Activated naive CD4-positive, alpha-beta T cell treated with anti-CD3 and anti-CD28 coated beads, Interleukin-2, amount 10 ng/mL, durations not matched to agents 7 days and 5 days (primary cell): ENCODE data around the gene CLCN5.

Source experiments
- CTCF ChIA-PET: fragments of 350-600 bp; sonication (Branson Sonifier 250); formaldehyde crosslinking; loops from one replicate; lab custom pipeline; 2021; ENCODE audit warnings: antibody characterized with exemption; lab: Charles Lee
- DNase-seq: peaks from one replicate; pipeline ENCODE4 v3.0.0-alpha.2; 2020
- H3K27ac Mint-ChIP-seq: one replicate; pipeline ENCODE4 v1.8.0; 2021; ENCODE audit warnings: mild to moderate bottlenecking, moderate library complexity, mixed read lengths
- H3K27me3 Mint-ChIP-seq: one replicate; pipeline ENCODE4 v1.8.0; 2021; ENCODE audit warnings: mild to moderate bottlenecking, mixed read lengths
- H3K36me3 Mint-ChIP-seq: one replicate; pipeline ENCODE4 v1.8.0; 2021; ENCODE audit warnings: mixed read lengths
- H3K4me1 Mint-ChIP-seq: one replicate; pipeline ENCODE4 v1.8.0; 2021; ENCODE audit warnings: mixed read lengths
- H3K4me3 Mint-ChIP-seq: one replicate; pipeline ENCODE4 v1.8.0; 2021; ENCODE audit warnings: mild to moderate bottlenecking, moderate library complexity, mixed read lengths
- H3K9me3 Mint-ChIP-seq: one replicate; pipeline ENCODE4 v1.8.0; 2021; ENCODE audit warnings: mixed read lengths

CLCN5 gene

DNA sequence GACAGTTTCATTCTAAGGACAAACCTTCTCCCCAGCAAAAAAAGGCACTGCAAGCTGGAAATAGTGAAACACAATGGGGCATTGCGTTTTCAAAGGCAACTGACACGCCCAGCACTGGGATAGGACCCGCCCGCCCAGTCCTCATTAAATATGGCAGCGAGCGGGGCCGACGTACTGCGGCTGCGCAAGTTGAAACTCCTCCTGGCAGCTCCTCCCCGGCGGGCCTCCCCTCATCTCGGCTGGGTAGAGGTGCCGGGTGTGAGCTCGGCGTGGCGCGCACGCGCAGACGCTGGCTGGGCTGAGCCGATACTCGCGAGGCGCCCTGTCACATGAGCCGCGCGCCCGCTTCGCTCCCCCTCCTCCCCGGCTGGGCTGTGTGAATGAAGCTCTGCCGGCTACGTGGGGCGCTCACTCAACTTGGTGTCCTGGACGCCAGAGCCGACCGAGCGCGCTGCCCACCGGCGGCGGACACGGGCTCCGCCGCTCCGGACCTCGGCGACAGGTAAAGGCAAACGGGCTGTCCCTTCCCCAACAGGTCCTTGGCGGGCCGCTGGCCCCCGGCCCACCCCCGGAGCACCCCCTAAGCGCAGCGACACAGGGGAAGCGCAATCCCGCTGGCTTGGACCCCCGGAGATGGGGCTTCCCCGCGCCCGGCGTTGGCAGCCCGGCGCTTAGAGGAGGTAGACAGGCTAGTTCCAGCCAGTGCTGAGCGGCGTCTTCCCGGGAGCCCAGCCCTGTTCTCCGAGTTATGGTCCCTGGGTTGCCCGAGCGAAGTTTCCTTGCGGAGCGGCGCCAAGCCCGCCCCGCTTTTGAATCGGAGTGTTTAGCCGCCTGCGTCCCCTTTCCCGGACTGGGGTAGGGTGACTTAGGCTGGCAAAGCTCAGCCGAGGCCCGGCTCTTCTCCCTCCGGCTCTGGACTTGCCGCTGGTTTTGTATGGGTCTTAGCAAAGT, at the start of gene CLCN5:
Gene CLCN5, plus strand, starts transcription at position 306 of the 951 bp plus-strand sequence. CDS start 2,703 bp downstream, outside the sequence.
- DNase-seq = peak; percentile 96
- CTCF ChIA-PET = interaction anchor here (0.9 to 8.9 kb wide), 4 partner anchors 12 to 84 kb away, joined by 3 to 62 read pairs (median 4); no protein-coding TSS in a partner anchor
- H3K4me1 Mint-ChIP-seq = peaks cover 15% of the 10 kb centered on the region
- peak within 1 kb of the TSS; percentile 74 for H3K4me3 Mint-ChIP-seq
- no peaks in the 10 kb centered on the region for H3K27me3 Mint-ChIP-seq
- peaks cover 11% of the 10 kb centered on the region for H3K36me3 Mint-ChIP-seq
- H3K9me3 Mint-ChIP-seq = no peaks in the 10 kb centered on the region
- H3K27ac Mint-ChIP-seq = peak within 1 kb of the TSS; percentile 73

DNA sequence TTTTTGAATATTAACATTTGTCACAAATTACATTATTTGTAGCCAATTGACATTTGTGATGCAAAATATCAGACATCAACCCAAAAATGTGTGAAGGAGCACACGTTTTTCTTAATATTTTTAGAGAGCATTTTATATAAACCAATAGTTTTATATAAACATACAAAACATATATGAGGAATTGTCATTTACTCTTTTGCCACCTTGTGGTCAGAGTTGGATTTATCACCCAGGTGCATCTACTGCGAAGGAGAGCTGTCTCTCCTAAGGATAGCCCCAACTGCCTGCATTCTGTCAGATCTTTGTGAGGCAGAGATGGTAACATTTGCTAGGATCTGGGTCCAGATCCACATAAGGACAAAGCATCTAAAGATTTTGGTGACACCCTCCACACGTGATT, 45.6 kb upstream of the CLCN5 start:
- peak; percentile 47 for DNase-seq
- H3K4me3 Mint-ChIP-seq = no peak overlapping the region
- CTCF ChIA-PET = interaction anchor here (0.7 to 1.8 kb wide), 5 partner anchors 38 to 684 kb away, joined by 3 to 8 read pairs (median 5); no protein-coding TSS in a partner anchor
- peaks cover 5% of the 10 kb centered on the region for H3K36me3 Mint-ChIP-seq
- no peaks in the 10 kb centered on the region for H3K9me3 Mint-ChIP-seq
- H3K27ac Mint-ChIP-seq = no peak overlapping the region
- peaks cover 6% of the 10 kb centered on the region for H3K27me3 Mint-ChIP-seq
- peaks cover 20% of the 10 kb centered on the region for H3K4me1 Mint-ChIP-seq

DNA sequence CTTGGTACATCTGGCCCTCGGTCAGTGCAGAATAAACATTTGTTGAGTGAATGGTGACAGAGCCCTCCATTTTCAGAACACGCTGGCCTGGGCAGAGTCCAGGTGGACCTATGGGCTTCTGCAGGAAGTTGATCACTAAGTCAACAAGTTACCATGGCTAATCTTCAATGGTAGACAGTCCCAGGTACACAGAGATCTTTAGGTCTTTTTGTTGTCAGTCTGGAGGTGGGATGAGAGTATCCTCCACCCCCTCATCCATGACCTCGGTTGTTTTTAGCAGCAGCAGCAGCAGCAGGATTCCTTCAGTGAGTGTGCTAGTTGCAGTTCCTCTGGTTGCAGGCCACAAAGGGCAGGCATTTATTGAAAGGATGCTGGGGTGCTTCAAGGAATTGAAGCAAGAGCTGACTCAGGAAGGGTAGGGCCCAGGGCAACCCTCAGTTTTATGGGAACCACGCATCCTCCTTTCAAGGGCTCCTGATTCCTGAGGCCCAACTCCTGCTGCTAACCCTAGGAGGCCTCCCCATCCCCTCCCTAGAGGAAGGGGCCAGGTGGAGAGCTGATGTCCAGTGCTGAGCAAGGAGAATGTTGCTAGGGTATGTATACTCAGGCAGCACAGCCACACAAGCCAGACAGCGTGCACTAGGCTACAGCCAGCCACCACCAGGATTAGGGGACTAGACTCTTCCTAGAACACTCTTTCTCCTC, 44.8 kb upstream of the CLCN5 start:
- no peak for DNase-seq
- peaks cover 5% of the 10 kb centered on the region for H3K36me3 Mint-ChIP-seq
- H3K4me3 Mint-ChIP-seq = no peak overlapping the region
- H3K4me1 Mint-ChIP-seq = peaks cover 22% of the 10 kb centered on the region
- peak overlapping the region; percentile 60 for H3K27ac Mint-ChIP-seq
- H3K9me3 Mint-ChIP-seq = no peaks in the 10 kb centered on the region
- CTCF ChIA-PET = interaction anchor here (0.7 to 1.8 kb wide), 4 partner anchors 42 to 684 kb away, joined by 3 to 8 read pairs (median 6); no protein-coding TSS in a partner anchor
- no peaks in the 10 kb centered on the region for H3K27me3 Mint-ChIP-seq

DNA sequence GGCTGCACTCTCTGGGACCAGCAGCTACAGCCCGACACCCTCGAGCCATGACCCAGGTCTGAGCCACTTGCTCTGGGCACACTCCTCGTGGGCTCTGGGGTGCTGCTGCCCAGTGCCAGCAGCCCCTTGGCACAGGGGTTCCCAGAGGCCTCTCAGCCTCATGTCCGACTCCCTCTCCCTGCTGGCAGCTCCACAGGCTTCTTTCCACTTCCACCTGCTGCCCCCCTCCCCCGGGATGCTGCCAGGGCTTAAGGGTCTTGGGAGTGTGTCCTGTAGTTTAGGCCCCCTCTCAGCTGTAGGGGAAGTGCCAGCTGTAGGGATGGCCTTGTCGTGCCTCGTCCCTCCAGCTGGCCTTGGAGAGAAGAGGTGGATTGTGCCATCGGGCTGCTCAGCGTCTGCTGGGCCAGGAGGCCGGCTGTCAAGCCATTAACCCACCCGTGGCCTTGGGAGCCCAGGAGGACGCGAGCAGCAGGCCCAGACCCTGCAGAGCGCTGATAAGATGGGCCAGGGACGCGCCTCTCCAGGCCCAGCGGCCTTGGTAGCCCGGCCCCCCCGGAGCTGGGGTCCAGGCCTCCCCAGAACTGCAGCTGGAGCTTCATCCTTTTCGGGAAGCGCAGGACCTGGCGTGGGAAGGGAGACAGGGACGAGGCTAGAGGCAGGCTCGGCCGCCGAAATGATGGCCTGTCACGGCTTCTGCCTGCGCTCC, 44.1 kb upstream of the CLCN5 start:
- peaks cover 5% of the 10 kb centered on the region for H3K36me3 Mint-ChIP-seq
- no peak for DNase-seq
- CTCF ChIA-PET = interaction anchor here (1.7 kb wide), 1 partner anchor 42 kb away, joined by 7 read pairs; no protein-coding TSS in a partner anchor
- H3K4me1 Mint-ChIP-seq = peaks cover 22% of the 10 kb centered on the region
- no peaks in the 10 kb centered on the region for H3K27me3 Mint-ChIP-seq
- H3K27ac Mint-ChIP-seq = peak overlapping the region; percentile 69
- no peaks in the 10 kb centered on the region for H3K9me3 Mint-ChIP-seq
- H3K4me3 Mint-ChIP-seq = peak overlapping the region; percentile 72

DNA sequence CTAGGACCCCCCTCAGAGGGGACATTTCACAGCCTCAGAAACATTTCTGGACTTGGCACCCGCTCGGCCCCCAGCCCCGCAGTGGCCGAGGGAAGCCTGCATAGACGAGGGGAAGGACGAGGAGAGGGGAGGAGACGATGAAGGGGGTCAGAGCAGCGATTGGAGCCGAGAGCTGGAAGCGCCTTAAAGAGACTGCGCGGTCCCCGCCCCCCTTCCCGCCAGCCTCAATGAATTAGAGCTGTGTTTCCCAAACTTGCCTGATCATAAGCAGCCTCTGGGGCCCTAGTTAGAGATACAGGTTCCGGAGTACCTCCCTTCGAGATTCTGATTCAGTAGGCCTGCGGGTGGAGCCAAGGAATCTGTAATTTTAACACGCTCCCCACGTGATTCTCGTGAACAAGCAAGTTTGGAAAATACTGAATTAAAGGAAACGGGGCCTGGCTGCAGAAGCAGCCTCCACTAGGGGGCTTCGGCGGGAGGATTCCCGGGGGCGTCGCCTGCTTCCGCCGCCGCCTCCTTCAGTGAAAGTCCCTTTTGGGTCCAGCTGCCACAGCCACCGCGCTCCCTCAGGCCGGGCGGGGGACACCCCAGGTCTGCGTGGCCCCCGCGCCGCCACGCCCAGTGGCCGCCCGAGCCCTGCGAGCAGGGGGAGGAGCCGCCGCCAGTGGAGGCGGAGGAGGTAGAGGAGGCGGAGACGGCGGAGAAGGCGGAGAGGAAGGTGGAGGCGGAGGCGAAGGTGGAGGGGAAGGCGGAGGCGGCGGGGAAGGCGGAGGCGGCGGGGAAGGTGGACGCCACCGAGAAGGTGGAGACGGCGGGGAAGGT, 43.4 kb upstream of the CLCN5 start, which contains the start of gene USP27X:
Gene USP27X, plus strand, starts transcription at position 651 of the 822 bp plus-strand sequence. CDS start 824 bp downstream, outside the sequence.
- Mint-ChIP-seq H3K36me3 (peaks cover 5% of the 10 kb centered on the region), H3K27ac (peak within 1 kb of the TSS; percentile 78), H3K4me3 (peak within 1 kb of the TSS; percentile 82), H3K4me1 (peaks cover 22% of the 10 kb centered on the region), H3K27me3 (no peaks in the 10 kb centered on the region), H3K9me3 (no peaks in the 10 kb centered on the region)
- CTCF ChIA-PET = interaction anchor here (1.7 to 1.9 kb wide), 2 partner anchors 41 to 43 kb away, joined by 5 to 7 read pairs; partner anchors contain the start of gene CLCN5
- peak; percentile 87 for DNase-seq

DNA sequence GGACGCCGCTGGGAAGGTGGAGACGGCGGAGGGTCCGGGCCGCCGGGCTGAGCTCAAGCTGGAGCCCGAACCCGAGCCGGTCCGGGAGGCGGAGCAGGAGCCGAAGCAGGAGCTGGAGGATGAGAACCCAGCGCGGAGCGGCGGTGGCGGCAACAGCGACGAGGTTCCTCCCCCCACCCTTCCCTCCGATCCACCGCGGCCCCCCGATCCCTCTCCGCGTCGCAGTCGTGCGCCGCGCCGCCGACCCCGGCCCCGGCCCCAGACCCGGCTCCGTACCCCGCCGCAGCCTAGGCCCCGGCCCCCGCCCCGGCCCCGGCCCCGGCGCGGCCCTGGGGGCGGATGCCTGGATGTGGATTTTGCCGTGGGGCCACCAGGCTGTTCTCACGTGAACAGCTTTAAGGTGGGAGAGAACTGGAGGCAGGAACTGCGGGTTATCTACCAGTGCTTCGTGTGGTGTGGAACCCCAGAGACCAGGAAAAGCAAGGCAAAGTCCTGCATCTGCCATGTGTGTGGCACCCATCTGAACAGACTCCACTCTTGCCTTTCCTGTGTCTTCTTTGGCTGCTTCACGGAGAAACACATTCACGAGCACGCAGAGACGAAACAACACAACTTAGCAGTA, 42.6 kb upstream of the CLCN5 start:
- peaks cover 22% of the 10 kb centered on the region for H3K4me1 Mint-ChIP-seq
- DNase-seq = no peak
- H3K4me3 Mint-ChIP-seq = peak overlapping the region; percentile 82
- H3K9me3 Mint-ChIP-seq = no peaks in the 10 kb centered on the region
- no peaks in the 10 kb centered on the region for H3K27me3 Mint-ChIP-seq
- peak overlapping the region; percentile 78 for H3K27ac Mint-ChIP-seq
- CTCF ChIA-PET = interaction anchor here (1.7 to 1.9 kb wide), 2 partner anchors 40 to 42 kb away, joined by 5 to 7 read pairs; partner anchors contain the start of gene CLCN5
- H3K36me3 Mint-ChIP-seq = peaks cover 5% of the 10 kb centered on the region

DNA sequence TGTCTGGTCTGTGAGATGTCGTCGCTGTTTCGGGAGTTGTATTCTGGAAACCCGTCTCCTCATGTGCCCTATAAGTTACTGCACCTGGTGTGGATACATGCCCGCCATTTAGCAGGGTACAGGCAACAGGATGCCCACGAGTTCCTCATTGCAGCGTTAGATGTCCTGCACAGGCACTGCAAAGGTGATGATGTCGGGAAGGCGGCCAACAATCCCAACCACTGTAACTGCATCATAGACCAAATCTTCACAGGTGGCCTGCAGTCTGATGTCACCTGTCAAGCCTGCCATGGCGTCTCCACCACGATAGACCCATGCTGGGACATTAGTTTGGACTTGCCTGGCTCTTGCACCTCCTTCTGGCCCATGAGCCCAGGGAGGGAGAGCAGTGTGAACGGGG, 41.7 kb upstream of the CLCN5 start:
- H3K4me1 Mint-ChIP-seq = peaks cover 22% of the 10 kb centered on the region
- DNase-seq = no peak

DNA sequence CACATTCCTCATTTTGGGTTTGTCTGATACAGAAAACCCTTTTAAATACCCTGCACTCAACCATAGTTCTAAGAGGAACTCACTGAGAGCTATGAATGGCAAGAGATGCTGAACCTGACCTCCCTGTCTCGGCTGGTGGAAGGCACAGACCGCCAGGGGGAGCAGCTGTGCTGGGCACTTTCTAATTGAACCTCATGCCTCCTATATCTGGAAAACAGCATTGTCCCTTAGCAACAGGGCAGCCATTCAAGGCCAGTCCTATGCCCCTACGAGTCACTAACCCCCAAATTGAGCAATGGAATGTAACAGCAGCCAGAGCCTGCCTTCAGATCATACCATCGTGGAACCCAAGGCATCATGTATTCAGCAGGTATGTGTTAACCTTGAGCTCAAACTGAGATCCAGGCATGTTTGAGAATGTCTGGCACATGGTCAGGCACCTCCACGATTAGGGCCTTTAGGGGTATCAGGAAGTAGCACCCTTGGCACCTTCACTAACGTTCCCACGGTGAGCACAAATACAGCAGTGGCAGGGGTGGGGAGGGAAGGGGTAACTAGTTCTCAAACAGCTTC, 38.0 kb upstream of the CLCN5 start:
- Mint-ChIP-seq H3K27ac (no peak overlapping the region), H3K27me3 (no peaks in the 10 kb centered on the region), H3K4me1 (peaks cover 14% of the 10 kb centered on the region), H3K4me3 (no peak overlapping the region), H3K9me3 (no peaks in the 10 kb centered on the region), H3K36me3 (peaks cover 5% of the 10 kb centered on the region)
- CTCF ChIA-PET = interaction anchor here (0.5 to 3.8 kb wide), 7 partner anchors 10 to 320 kb away, joined by 3 to 62 read pairs (median 3); partner anchors contain the start of genes CCNB3 and CLCN5
- peak; percentile 68 for DNase-seq

More for the DNA sequence above, 41.7 kb upstream of the CLCN5 start:
- CTCF ChIA-PET = interaction anchor here (1.5 to 1.9 kb wide), 2 partner anchors 38 to 41 kb away, joined by 5 read pairs; partner anchors contain the start of gene CLCN5
- Mint-ChIP-seq H3K27me3 (no peaks in the 10 kb centered on the region), H3K36me3 (peaks cover 5% of the 10 kb centered on the region), H3K27ac (no peak overlapping the region), H3K9me3 (no peaks in the 10 kb centered on the region), H3K4me3 (peak overlapping the region; percentile 82)

DNA sequence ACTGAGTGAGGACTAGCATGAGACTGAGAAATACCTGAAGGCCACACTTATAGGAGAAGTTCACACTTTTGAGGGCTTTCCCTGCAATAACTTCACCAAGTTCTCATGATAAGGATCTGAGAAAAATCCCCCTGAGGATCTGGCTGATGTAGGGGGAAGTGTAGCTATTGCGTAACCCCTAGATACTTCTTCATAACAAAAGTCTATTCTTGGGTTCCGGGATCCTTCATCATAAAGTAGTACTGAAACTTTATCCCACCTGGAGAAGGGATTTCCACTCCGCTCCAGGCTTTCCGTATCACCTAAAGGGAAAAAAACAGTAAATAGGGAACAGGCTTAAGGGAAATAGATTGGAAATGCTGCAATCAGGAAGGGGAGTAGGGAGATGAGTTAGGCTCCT, 29.9 kb upstream of the CLCN5 start:
- H3K27ac Mint-ChIP-seq = no peak overlapping the region
- peaks cover 5% of the 10 kb centered on the region for H3K27me3 Mint-ChIP-seq
- no peaks in the 10 kb centered on the region for H3K4me1 Mint-ChIP-seq
- no peaks in the 10 kb centered on the region for H3K36me3 Mint-ChIP-seq
- DNase-seq = no peak
- CTCF ChIA-PET = no interaction called here
- peaks cover 11% of the 10 kb centered on the region for H3K9me3 Mint-ChIP-seq
- H3K4me3 Mint-ChIP-seq = no peak overlapping the region

DNA sequence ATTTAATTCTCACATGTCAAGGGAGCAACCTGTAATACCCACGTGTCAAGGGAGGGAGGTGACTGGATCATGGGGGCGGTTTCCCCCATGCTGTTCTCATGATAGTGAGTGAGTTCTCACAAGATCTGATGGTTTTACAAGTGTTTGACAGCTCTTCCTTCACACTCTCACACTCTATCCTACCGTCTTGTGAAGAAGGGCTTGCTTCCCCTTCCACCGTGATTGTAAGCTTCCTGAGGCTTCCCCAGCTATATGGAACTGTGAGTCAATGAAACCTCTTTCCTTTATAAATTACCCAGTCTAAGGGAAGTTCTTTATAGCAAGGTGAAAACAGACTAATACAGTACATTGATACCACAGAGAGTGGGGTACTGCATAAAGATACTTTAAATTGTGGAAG, 25.4 kb upstream of the CLCN5 start:
- H3K4me1 Mint-ChIP-seq = no peaks in the 10 kb centered on the region
- H3K36me3 Mint-ChIP-seq = no peaks in the 10 kb centered on the region
- no peak overlapping the region for H3K4me3 Mint-ChIP-seq
- peaks cover 12% of the 10 kb centered on the region for H3K9me3 Mint-ChIP-seq
- CTCF ChIA-PET = no interaction called here
- H3K27me3 Mint-ChIP-seq = peaks cover 9% of the 10 kb centered on the region
- no peak for DNase-seq
- no peak overlapping the region for H3K27ac Mint-ChIP-seq

DNA sequence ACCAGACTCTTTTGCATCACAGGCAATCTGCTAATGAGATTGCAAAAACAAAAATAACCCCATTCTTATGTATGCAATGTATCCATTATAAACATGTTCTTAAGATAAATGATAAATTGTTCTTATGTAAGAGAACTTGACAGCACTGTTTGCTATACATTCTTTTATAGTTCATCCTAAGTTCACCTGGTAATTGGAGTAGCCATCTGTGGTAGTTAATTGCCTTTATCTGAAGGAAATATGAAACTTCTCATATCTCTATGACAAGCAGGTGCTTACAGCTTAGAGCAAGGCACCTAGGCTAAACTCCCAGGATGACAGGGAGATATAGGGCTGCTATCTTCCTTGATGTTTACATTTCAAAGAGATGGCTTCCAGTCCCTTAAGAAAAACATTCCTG, 21.3 kb upstream of the CLCN5 start:
- peaks cover 9% of the 10 kb centered on the region for H3K27me3 Mint-ChIP-seq
- DNase-seq = no peak
- H3K4me3 Mint-ChIP-seq = no peak overlapping the region
- no peaks in the 10 kb centered on the region for H3K36me3 Mint-ChIP-seq
- H3K4me1 Mint-ChIP-seq = no peaks in the 10 kb centered on the region
- CTCF ChIA-PET = no interaction called here
- peaks cover 12% of the 10 kb centered on the region for H3K9me3 Mint-ChIP-seq
- H3K27ac Mint-ChIP-seq = no peak overlapping the region

DNA sequence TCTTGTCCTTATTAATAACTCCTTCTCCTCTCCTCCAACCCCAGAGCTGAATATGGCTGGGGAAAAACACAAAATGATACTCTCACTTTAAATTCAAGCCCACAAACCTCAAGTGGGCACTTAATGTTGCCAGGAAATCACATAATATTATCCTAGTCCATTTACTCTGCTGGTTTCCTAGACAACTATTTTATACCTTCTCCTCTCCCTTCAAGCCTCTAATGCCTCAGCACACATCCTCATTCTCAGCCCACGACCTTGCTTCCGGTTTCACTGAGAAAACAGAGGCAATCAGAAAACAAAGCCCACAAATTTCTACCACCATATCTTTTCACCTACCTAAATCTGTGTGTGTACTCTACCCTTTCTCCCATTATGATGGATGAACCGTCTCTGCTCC, 12.1 kb upstream of the CLCN5 start:
- Mint-ChIP-seq H3K27me3 (no peaks in the 10 kb centered on the region), H3K4me3 (no peak overlapping the region), H3K27ac (peak overlapping the region; percentile 19), H3K4me1 (peaks cover 13% of the 10 kb centered on the region), H3K9me3 (no peaks in the 10 kb centered on the region), H3K36me3 (no peaks in the 10 kb centered on the region)
- peak; percentile 22 for DNase-seq
- CTCF ChIA-PET = interaction anchor here (1.0 to 1.5 kb wide), 3 partner anchors 9 to 26 kb away, joined by 3 to 4 read pairs (median 3); no protein-coding TSS in a partner anchor
